HepG2 (cell line): ENCODE data around the gene NDUFAF8. TPM values are rescaled to one million over a fixed set of nuclear protein-coding genes. Genes with fewer than 3 reads are reported as not detected.

Experiments used
- ARID4A ChIP-seq: sonication (generic); formaldehyde crosslinking; IDR thresholded peaks from 2 replicates; pipeline ENCODE4 v1.5.0; 2020; ENCODE audit warnings: mild to moderate bottlenecking, missing genetic modification reagents, borderline replicate concordance
- ATRX ChIP-seq: sonication (generic); formaldehyde crosslinking; IDR thresholded peaks from 2 replicates; pipeline ENCODE4 v1.4.0; 2020; ENCODE audit warnings: missing genetic modification reagents, borderline replicate concordance
- E2F1 ChIP-seq: sonication (generic); formaldehyde crosslinking; IDR thresholded peaks from 2 replicates; pipeline ENCODE4 v1.5.0; 2020; ENCODE audit warnings: missing genetic modification reagents
- GTF2F1 ChIP-seq: fragments of 150-350 bp; IDR thresholded peaks from 2 replicates; pipeline ENCODE4 v1.6.1; 2014; ENCODE audit warnings: low read length
- IRF1 ChIP-seq: sonication (generic); formaldehyde crosslinking; IDR thresholded peaks from 2 replicates; pipeline ENCODE4 v1.4.0; 2020; ENCODE audit warnings: low read depth, mild to moderate bottlenecking, missing genetic modification reagents
- KLF12 ChIP-seq: sonication (generic); formaldehyde crosslinking; IDR thresholded peaks from 2 replicates; pipeline ENCODE4 v1.4.0; 2020; ENCODE audit warnings: missing genetic modification reagents, borderline replicate concordance
- NONO ChIP-seq, 2 experiments: fragments of 450-650 bp in 1 of 2; sonication (generic) in 1 of 2; formaldehyde crosslinking in 1 of 2; IDR thresholded peaks in 1 of 2; conservative IDR thresholded peaks in 1 of 2; 2 replicates each; pipeline versions ENCODE4 v1.6.1 to v1.8.0; 2017 to 2022; ENCODE audit warnings: mild to moderate bottlenecking in 1 of 2, missing genetic modification reagents in 1 of 2, moderate library complexity in 1 of 2
- PCBP2 ChIP-seq: fragments of 200-400 bp; formaldehyde crosslinking; optimal IDR thresholded peaks from 2 replicates; pipeline ENCODE3; 2018; ENCODE audit warnings: low read length, low read depth; ENCODE audit not compliant: poor library complexity, severe bottlenecking
- RAD21 ChIP-seq: fragments of 450-650 bp; formaldehyde crosslinking; IDR thresholded peaks from 2 replicates; pipeline ENCODE4 v1.5.0; 2020; ENCODE audit warnings: mild to moderate bottlenecking
- RXRB ChIP-seq: IDR thresholded peaks from 2 replicates; pipeline ENCODE4 v1.6.1; 2016; ENCODE audit warnings: borderline replicate concordance, missing genetic modification reagents, missing compliant biosample characterization
- SKI ChIP-seq: fragments of 450-650 bp; IDR thresholded peaks from one replicate; pipeline ENCODE4 v1.6.1; 2018; ENCODE audit warnings: mild to moderate bottlenecking; ENCODE audit not compliant: partially characterized antibody
- TFDP2 ChIP-seq: sonication (generic); formaldehyde crosslinking; IDR thresholded peaks from 2 replicates; pipeline ENCODE4 v1.4.0; 2020; ENCODE audit warnings: missing genetic modification reagents
- THRA ChIP-seq: sonication (generic); formaldehyde crosslinking; IDR thresholded peaks from 2 replicates; pipeline ENCODE4 v1.4.0; 2020; ENCODE audit warnings: missing genetic modification reagents, borderline replicate concordance
- ZNF224 ChIP-seq: sonication (generic); formaldehyde crosslinking; IDR thresholded peaks from 2 replicates; pipeline ENCODE4 v1.5.0; 2020; ENCODE audit warnings: mild to moderate bottlenecking, missing genetic modification reagents
- ZNF350 ChIP-seq: sonication (generic); formaldehyde crosslinking; IDR thresholded peaks from 2 replicates; pipeline ENCODE4 v1.4.0; 2020; ENCODE audit warnings: mild to moderate bottlenecking, low read depth, missing genetic modification reagents, borderline replicate concordance
- ZNF496 ChIP-seq: sonication (generic); formaldehyde crosslinking; IDR thresholded peaks from 2 replicates; pipeline ENCODE4 v1.8.1; 2023; ENCODE audit warnings: mild to moderate bottlenecking, moderate library complexity, missing genetic modification reagents; ENCODE audit not compliant: insufficient replicate concordance
- ZNF510 ChIP-seq: sonication (generic); formaldehyde crosslinking; IDR thresholded peaks from 2 replicates; pipeline ENCODE4 v1.4.0; 2020; ENCODE audit warnings: low read depth, mild to moderate bottlenecking, missing genetic modification reagents
- ZNF550 ChIP-seq: sonication (generic); formaldehyde crosslinking; IDR thresholded peaks from 2 replicates; pipeline ENCODE4 v1.4.0; 2020; ENCODE audit warnings: mild to moderate bottlenecking, missing genetic modification reagents, borderline replicate concordance
- ZNF792 ChIP-seq: IDR thresholded peaks from 2 replicates; pipeline ENCODE4 v1.6.1; 2016
- ZNF891 ChIP-seq: sonication (generic); formaldehyde crosslinking; IDR thresholded peaks from 2 replicates; pipeline ENCODE4 v1.5.0; 2020; ENCODE audit warnings: mild to moderate bottlenecking, missing genetic modification reagents
- polyA plus RNA-seq, 8 experiments: library from polyadenylated mRNA; depleted of rRNA in 3 of 8; stranded (reverse) in 7 of 8; unstranded in 1 of 8; fragments of >200 nt; fragmentation: Illumina TruSeq in 4 of 8; extraction: Trizol in 4 of 8; gene quantifications; 2 replicates each; pipeline versions ENCODE4 v1.2.1 to v1.2.3, GENCODE V29; 2011 to 2016; ENCODE audit warnings: low read depth in 4 of 8, missing spikeins in 1 of 8, mixed read lengths in 1 of 8; ENCODE audit not compliant: insufficient read depth in 1 of 8
- total RNA-seq, 5 experiments: library from RNA; depleted of rRNA; stranded (reverse); fragments of >200 nt; fragmentation: Illumina TruSeq; extraction: Trizol; gene quantifications; 2 replicates each; pipeline ENCODE4 v1.2.3, GENCODE V29; 2016; ENCODE audit warnings: low read depth in 1 of 5

Gene NDUFAF8
- total and polyA plus RNA-seq, 2 of the 13 experiments (the other 11 are each of a cell fraction or from before 2014, with no cell fraction given) = 75.6 to 233 TPM

GRCh38 chr17:81241648-81242420, 2.7 kb downstream of the NDUFAF8 start (continued):
- no peak for TF ChIP-seq E2F1
- TF ChIP-seq ZNF224 (CRISPR knock-in tag) = no peak
- TF ChIP-seq ZNF550 = no peak
- no peak for TF ChIP-seq ZNF496 (CRISPR knock-in tag)
- no peak for TF ChIP-seq NONO (IDR thresholded peaks at IDR 0.05)
- TF ChIP-seq NONO (CRISPR knock-in tag; conservative IDR thresholded peaks at IDR 0.05) = peak; percentile 41
- 0 out of 2 replicates have a peak, but pooled peaks have one; percentile 19 for TF ChIP-seq ZNF792 (CRISPR knock-in tag)
- no peak for TF ChIP-seq TFDP2 (CRISPR knock-in tag)
- no peak for TF ChIP-seq GTF2F1
- TF ChIP-seq SKI = no peak
- TF ChIP-seq RXRB (CRISPR knock-in tag) = 0 out of 2 replicates have a peak, but pooled peaks have one; percentile 13
- 0 out of 2 replicates have a peak, but pooled peaks have one; percentile 10 for TF ChIP-seq ZNF350 (CRISPR knock-in tag)
- TF ChIP-seq PCBP2 = no peak
- TF ChIP-seq ZNF891 (CRISPR knock-in tag) = no peak
- TF ChIP-seq IRF1 (CRISPR knock-in tag) = no peak
- no peak for TF ChIP-seq ATRX (CRISPR knock-in tag)
- TF ChIP-seq RAD21 (CRISPR knock-in tag) = peak; percentile 89
- peak; percentile 43; the same call in 1 of the 2 replicates for TF ChIP-seq ARID4A (CRISPR knock-in tag)
- no peak for TF ChIP-seq ZNF510
- TF ChIP-seq THRA (CRISPR knock-in tag) = peak; percentile 56; the same call in 1 of the 2 replicates
- TF ChIP-seq KLF12 (CRISPR knock-in tag) = no peak
